ENCODE data around the gene OLFML1.

DNA sequence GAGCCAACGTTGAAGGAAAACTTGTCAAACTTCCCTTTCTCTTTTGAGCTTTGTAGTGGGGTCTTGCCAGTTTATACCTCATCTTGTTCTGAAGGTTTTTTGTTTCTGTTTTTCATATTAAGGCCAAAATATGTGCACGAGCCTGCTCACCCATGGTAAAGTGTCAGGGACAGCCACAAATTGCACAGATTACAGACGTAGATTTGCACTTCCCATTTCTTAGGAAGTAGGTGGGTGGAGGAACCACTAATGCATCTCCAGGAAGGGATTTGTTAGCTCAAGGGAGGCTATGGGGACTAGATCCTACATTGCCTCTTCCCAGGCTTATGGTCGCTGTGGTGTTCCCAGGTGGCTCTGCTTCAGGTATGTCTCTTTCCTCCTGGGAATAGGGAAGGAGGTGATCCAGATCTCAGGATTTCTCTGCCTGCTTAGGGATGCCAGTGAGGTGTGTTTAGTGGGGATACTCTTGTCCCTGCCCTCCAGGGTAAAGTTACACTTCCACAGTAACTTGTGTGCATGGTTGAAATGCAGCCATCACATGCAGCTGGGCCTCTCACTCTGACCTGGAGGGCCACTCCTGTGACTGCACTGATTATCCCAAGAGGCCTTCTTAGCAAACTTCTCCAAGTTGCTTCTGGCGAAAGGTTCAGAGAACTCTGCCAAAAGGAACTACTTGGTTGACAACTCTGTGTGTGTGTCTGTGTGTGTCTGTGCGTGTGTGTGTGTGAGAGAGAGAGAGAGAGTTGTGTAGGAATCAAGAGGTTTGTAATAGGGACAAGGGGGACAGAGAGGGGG, 38.3 kb downstream of the OLFML1 start:
- TF ChIP-seq, protein P1, sequence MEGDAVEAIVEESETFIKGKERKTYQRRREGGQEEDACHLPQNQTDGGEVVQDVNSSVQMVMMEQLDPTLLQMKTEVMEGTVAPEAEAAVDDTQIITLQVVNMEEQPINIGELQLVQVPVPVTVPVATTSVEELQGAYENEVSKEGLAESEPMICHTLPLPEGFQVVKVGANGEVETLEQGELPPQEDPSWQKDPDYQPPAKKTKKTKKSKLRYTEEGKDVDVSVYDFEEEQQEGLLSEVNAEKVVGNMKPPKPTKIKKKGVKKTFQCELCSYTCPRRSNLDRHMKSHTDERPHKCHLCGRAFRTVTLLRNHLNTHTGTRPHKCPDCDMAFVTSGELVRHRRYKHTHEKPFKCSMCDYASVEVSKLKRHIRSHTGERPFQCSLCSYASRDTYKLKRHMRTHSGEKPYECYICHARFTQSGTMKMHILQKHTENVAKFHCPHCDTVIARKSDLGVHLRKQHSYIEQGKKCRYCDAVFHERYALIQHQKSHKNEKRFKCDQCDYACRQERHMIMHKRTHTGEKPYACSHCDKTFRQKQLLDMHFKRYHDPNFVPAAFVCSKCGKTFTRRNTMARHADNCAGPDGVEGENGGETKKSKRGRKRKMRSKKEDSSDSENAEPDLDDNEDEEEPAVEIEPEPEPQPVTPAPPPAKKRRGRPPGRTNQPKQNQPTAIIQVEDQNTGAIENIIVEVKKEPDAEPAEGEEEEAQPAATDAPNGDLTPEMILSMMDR (IDR thresholded peaks at IDR 0.05; ENCODE audit: poor library complexity, severe bottlenecking): no peak
- TF ChIP-seq, protein P2, sequence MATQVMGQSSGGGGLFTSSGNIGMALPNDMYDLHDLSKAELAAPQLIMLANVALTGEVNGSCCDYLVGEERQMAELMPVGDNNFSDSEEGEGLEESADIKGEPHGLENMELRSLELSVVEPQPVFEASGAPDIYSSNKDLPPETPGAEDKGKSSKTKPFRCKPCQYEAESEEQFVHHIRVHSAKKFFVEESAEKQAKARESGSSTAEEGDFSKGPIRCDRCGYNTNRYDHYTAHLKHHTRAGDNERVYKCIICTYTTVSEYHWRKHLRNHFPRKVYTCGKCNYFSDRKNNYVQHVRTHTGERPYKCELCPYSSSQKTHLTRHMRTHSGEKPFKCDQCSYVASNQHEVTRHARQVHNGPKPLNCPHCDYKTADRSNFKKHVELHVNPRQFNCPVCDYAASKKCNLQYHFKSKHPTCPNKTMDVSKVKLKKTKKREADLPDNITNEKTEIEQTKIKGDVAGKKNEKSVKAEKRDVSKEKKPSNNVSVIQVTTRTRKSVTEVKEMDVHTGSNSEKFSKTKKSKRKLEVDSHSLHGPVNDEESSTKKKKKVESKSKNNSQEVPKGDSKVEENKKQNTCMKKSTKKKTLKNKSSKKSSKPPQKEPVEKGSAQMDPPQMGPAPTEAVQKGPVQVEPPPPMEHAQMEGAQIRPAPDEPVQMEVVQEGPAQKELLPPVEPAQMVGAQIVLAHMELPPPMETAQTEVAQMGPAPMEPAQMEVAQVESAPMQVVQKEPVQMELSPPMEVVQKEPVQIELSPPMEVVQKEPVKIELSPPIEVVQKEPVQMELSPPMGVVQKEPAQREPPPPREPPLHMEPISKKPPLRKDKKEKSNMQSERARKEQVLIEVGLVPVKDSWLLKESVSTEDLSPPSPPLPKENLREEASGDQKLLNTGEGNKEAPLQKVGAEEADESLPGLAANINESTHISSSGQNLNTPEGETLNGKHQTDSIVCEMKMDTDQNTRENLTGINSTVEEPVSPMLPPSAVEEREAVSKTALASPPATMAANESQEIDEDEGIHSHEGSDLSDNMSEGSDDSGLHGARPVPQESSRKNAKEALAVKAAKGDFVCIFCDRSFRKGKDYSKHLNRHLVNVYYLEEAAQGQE (IDR thresholded peaks at IDR 0.05; ENCODE audit: borderline replicate concordance): no peak
- TF ChIP-seq EZH2 (IDR thresholded peaks at IDR 0.05; ENCODE audit: borderline replicate concordance, insufficient read depth, low read length, poor library complexity, severe bottlenecking) (no peak), RAD21 (conservative IDR thresholded peaks at IDR 0.05) (no peak), POLR2AphosphoS5 (IDR thresholded peaks at IDR 0.05) (no peak)

Measured in neural cell (in vitro differentiated cells).